ENCODE results near the gene FOSL1.

FOSL1 gene

GRCh38 chr11:65882120-65883057, 17.8 kb downstream of the FOSL1 start:
- no peak for DNase-seq (ENCODE audit: low spot score)

GRCh38 chr11:65880844-65881421, 19.3 kb downstream of the FOSL1 start:
- DNase-seq (ENCODE audit: low spot score): no peak

GRCh38 chr11:65880027-65880426, 20.2 kb downstream of the FOSL1 start:
- no peak for DNase-seq (ENCODE audit: low spot score)

- DNase-seq (ENCODE audit: low spot score): no peak
Measured at GRCh38 chr11:65879617-65880016, 20.6 kb downstream of the FOSL1 start, which contains the start of gene CTSW. TSS of gene CTSW (plus strand) at chr11:65879837. CDS start at chr11:65879855, 18 bp downstream.

GRCh38 chr11:65873318-65874156, 26.7 kb downstream of the FOSL1 start:
- peak; percentile 96 for DNase-seq (ENCODE audit: low spot score)

GRCh38 chr11:65872586-65873317, 27.4 kb downstream of the FOSL1 start, which contains the start of gene EFEMP2:
TSS of gene EFEMP2 (minus strand) at chr11:65872800. CDS start at chr11:65872354, 446 bp downstream.
- DNase-seq (ENCODE audit: low spot score): no peak

GRCh38 chr11:65871811-65872548, 28.2 kb downstream of the FOSL1 start:
- no peak for DNase-seq (ENCODE audit: low spot score)

- no peak for DNase-seq (ENCODE audit: low spot score)
Measured at GRCh38 chr11:65870706-65871681, 29.2 kb downstream of the FOSL1 start.

GRCh38 chr11:65870307-65870658, 29.9 kb downstream of the FOSL1 start:
- DNase-seq (ENCODE audit: low spot score): no peak

GRCh38 chr11:65869643-65870306, 30.4 kb downstream of the FOSL1 start:
- DNase-seq (ENCODE audit: low spot score): no peak

- DNase-seq (ENCODE audit: low spot score): no peak
Measured at GRCh38 chr11:65868907-65869306, 31.3 kb downstream of the FOSL1 start.

GRCh38 chr11:65868076-65868667, 32.0 kb downstream of the FOSL1 start:
- DNase-seq (ENCODE audit: low spot score): peak; percentile 78

- DNase-seq (ENCODE audit: low spot score): peak; percentile 77
Measured at GRCh38 chr11:65867284-65868071, 32.7 kb downstream of the FOSL1 start.

- DNase-seq (ENCODE audit: low spot score): no peak
Measured at GRCh38 chr11:65866509-65867283, 33.5 kb downstream of the FOSL1 start.

- no peak for DNase-seq (ENCODE audit: low spot score)
Measured at GRCh38 chr11:65865550-65866172, 34.5 kb downstream of the FOSL1 start.

GRCh38 chr11:65864706-65865471, 35.3 kb downstream of the FOSL1 start:
- no peak for DNase-seq (ENCODE audit: low spot score)
